ENCODE results near the gene TAF11.
"Not testable (repeated sequence)": the region's sequence is repeated elsewhere in the genome, so short reads cannot be mapped to it uniquely, and the experiment has no call there.

The TAF11 gene

DNA sequence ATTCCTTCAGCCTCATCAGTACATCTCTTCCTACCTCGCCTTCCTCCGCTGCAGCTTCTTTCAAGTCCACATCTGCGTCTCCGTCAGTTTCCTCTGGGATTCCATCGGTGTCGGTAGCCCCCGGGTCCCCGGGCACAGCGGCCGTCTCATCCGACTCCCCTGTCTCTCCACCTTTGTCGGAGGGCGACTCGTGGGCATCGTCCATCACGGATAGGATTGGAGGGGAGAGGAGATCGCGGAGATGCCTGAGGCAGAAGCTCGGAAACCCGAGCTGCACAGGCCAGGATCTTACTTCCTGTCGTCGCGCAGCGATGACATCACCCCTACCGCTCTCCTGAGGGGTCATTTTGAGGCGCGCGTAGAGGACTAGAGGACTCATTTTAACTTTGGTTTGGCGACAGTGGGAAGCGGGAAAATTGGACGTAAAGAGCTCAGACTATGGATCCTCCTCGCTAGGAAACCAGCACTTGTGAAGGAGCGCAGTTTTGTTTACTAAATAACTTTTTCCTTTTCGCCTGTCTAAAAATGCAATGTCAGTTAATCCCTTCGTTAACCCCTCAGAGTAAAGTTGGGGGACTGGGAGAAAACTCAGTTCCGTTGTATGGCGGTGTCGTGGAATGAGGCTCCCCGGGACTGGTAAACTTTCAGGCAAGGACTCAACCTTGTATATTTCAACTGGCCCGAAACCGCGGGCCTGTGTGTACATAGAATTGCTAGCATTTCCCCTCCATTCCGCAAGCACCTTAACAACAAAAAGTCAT, at the start of gene TAF11:
TSS of gene TAF11 (minus strand) at position 290 of the 761 bp plus-strand sequence. CDS start at position 205, 85 bp downstream.
- DNase-seq: peak; percentile 88 to 97 (median 95)

DNA sequence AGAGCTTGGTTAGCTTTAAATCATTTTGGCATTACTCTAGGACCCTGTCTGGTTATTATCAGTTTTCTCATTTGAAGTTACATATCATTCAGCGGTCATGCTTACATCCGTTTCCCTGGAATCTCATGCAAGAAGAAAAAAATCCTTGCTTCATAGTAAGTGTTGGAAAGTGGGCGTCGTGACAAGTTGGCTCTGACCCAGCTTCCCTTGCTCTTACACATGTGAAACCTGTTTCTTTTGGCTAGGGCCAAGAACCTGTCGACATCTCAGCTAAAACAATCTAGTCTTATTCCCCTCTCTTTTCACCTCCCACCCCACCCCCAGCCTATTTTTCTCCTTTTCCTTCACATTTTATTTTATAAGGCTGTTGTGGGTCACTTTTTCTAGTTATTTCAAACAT, 46.7 kb upstream of the TAF11 start:
- no peak for DNase-seq

DNA sequence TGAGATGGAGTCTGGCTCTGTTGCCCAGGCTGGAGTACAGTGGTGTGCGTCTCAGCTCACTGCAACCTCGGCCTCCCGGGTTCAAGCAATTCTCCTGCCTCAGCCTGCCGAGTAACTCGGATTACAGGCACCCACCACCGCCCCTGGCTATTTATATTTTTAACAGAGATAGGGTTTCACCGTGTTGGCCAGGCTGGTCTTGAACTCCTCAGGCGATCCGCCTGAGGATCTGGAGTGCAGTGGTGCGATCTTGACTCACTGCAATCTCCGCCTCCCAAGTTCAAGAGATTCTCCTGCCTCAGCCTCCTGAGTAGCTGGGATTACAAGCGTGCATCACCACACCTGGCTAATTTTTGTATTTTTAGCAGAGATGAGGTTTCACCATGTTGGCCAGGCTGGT, 44.4 kb upstream of the TAF11 start:
- not testable (repeated sequence) for DNase-seq

- no peak for DNase-seq
Observed at GRCh38 chr6:34930221-34930620, 42.4 kb upstream of the TAF11 start.

DNA sequence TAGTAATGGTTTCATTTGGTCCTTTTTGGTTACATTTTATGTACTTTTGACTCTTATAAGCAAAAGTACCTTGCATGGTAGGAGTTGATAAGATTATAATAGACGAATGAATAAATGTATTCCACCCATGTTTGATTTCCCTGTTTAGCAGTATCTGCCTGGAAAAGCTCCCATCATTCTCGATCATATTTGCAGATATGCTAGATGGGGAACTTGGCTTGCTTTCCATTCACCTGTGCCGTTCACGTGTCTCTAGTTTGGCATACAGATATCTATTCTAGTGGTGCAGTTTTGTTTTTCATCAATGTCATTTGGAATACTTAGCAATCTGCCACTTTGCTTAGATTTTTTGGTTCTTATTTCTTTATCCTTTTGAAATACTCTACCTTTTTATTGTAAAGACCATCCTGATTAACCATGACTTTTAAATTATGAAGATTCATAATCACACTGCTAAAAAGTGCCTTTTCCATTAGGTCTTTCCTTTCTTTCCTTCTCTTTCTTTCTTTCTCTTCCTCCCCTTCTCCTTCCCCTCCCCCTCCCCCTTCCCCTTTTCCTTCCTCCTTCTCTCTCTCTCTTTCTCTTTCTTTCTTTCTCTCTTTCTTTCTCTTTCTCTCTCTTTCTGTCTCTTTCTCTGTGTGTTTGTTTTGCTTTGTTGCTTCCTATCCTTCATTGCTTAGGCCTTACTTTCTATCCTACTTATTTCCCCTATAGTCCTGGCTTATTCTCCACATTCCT, 41.6 kb upstream of the TAF11 start:
- no peak for DNase-seq

DNA sequence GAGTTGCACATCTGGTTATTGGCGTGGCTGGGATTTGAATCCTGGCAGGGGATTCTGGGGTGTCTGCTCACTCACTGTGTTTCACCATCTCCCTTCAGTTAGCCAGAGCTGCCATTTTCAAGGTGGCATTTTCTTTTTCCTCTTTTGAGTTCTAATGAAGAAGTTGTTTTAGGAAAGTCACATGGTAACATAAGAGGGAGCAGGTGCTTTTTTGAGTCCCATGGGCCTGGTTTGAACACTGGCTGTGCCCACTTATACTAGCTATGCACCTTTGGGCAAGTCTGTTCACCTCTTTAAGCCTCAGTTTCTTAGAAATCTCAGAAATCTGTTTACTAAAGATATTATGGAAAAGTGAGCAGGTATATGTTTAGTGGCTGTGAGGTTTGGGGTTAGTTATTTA, 40.9 kb upstream of the TAF11 start:
- DNase-seq: peak in 1 of 3 experiments; percentile 46

GRCh38 chr6:34928220-34928619, 40.4 kb upstream of the TAF11 start:
- peak; percentile 34 to 84 (median 81) for DNase-seq

GRCh38 chr6:34926655-34927054, 38.8 kb upstream of the TAF11 start:
- DNase-seq: no peak

DNA sequence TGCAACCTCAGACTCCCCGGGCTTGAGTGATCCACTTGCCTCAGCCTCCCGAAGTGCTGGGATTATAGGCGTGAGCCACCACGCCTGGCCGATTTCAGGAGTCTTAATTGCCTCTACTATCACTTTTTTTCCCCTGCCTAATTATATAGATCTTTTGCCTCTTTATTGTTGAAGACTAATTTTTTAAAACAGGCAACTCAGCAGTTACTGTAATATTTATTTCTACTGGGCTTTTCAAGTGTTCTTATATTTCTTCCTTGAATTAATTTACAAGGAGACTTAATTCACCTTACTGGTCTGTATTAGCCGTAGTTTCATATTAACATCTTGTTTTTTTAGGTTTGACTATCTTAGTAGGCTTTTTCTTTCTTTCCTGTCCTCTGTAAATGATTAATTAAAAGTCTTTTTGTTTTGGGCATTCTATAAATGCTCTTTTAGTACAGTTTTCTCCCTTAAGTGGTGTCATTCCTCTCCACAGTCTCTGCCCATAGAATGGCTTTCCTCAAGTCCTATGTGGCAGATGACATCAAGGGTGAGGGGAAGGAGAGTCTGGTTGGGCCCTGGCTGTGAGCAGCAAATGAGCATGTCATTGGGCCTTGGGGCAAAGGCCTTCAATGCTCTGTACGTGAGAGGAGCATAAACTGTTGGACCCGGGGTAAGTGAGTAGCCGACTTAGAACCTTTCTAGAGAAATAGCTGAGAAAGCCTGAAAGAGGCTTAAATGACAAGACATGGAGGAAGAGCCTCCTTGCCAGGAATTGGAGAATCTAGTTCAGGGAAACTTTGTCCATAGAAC, 37.2 kb upstream of the TAF11 start:
- DNase-seq: no peak

GRCh38 chr6:34922177-34922663, 34.4 kb upstream of the TAF11 start:
- no peak for DNase-seq

DNA sequence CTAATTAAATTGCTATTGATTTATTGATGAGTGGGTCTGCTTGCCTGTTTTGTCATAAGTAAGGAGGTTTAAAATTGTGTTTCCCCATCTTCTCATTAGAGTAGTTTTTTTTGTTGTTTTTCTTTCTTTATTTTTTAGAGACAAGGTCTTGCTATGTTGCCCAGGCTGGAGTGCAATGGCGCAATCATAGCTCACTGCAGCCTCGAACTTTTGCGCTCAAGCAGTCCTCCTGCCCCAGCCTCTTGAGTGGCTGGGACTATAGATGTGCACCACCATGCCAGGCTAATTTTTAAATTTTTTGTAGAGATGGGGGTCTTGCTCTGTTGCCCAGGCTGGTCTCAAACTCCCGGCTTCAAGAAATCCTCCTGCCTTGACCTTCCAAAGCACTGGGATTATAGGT, 32.3 kb upstream of the TAF11 start:
- no peak for DNase-seq

DNA sequence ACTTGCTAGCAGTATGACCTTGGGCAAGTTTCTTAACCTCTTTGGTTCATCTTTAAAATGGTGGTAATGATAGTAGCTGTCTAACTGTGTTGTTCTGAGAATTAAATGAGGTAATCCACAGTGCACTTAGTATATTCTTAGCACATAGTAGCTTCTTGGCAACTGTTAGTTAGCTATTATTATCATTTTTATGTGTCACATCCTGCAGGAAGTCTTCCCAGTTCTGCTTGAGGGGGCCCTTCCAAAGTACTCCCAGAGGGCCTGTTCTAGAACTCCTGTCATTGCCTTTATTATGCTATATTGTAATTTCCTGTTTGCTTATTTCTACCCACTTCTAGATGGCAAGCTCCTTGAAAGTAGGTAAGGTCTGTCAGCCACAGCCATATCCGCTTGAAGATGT, 31.8 kb upstream of the TAF11 start:
- DNase-seq: no peak

DNA sequence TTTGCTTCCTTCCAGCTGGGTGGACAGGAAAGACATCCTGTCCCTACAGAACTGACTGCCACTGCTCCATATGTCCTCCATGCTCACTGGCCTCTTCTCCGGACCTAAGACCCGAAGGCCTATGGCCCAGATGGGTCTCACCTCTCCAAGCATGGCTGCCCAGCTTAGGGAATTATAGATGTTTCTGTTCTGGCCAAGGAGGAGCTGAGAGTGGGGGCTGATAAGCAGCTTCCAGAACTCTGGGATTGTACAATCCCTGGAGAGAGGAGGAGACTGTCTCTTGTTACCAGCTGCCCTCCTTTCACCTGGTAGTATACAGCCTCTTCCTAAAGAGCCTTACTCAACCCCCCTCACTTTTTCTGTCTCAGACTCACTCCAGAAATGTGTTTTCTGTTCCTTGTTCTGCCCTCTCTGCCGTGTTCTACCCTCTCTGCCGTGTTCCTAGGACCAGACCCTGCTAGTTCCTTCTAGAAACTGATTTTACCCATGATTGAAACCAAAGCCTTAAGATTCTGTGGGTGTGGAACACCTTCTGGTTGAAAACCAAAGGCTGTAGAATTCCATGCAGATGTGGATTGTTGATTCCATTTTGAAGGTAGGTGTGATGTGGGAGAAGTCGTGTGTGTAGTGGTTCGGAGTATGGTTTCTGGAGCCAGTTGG, 29.9 kb upstream of the TAF11 start:
- DNase-seq: no peak

GRCh38 chr6:34916348-34916967, 28.6 kb upstream of the TAF11 start:
- no peak for DNase-seq

DNA sequence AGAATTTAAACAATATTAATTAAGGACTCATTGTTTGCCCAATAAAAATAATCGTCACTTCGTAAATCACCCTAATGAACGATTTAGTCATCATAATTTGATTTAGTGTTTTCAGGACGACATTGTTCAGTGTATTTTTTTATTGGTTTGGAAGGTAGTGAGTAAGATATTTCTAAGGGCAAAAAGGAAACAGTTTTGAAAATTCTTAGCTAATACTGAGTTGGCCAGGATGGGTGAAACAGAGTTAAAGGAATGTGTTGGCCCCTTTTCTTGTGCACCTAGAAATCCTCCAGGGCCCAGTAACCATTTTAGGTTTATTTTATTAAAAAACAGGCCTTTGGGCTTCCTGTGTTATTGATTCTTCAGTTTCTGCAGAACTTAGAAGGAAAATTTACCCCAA, 26.5 kb upstream of the TAF11 start:
- DNase-seq: no peak

DNA sequence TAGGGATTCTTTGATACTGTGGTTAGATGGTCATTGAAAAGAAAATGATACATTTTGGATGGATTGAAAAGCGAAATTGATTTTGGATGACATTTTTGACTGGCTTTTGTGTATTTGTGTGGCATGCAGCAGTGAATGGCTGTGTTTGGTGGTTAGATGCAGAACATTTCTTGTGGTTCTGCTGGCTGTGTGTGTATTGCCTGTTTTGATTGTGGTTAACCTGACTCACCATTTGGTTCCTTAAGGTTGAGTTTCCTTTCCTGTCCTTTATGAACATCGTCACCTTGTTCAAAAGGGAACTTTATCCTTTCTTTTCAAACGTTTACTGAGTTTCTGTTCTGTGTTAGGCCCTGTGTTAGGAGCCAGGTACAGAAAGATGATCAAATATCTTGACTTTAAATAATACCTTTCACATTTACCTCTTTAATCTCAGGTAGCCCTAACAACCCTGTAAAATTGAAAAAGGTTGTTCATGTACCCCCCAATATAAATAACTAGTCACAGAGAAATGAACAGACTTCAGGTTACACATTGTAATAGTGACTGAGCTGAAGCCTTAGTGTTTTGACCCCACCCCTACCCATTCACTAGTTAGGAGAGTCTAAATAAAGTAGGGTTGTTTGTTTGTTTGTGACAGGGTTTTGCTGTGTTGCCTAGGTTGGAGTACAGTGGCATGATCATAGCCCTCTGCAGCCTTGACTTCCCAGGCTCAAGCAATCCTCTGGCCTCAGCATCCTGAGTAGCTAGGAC, 25.0 kb upstream of the TAF11 start:
- DNase-seq: no peak

DNA sequence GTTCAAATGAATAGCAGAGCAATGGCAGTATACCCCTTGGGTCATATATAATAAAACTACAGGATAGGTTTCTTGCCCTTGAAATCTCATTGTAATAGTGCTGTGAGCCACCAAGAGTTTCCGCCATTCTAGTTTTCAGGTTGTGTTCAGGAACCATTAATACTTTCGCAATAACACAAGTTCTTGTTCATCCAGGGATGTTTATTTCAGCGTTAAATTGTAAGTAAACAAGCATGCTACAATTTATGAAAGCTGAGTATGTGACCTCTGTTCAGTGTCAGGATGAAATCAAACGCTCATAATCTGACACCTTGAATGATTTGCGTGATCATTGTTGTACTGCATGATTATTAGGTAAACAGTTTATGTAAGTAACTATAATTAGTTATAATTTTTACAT, 24.0 kb upstream of the TAF11 start:
- DNase-seq: peak in 1 of 3 experiments; percentile 56

DNA sequence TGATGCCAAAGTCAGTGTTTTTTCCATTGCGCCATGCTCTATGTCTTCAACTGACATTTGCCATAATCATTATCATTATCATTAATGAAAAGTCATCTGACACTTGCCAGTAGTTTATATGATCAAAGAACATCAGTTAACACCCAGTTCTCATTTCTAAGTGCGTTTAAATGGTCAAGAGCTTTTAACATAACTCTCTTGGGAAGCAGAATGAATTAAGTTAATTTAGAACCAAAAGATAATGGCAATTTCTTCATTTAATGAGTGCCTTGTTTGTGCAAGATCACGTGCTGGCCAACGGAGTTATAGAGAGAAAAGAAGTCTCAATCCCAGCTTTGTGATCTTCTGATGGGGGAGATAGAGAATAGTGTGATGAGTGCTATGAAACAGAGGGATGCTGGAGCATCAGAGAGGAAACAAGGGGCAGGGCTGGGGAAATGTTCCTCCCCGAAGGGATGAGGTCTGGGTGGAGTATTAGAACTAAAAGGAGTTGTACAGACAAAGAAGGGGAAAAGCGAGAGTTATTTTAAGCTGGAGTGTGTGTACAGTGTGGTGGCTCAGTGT, 21.6 kb upstream of the TAF11 start:
- DNase-seq: peak in 1 of 3 experiments; percentile 4

GRCh38 chr6:34908194-34908593, 20.4 kb upstream of the TAF11 start:
- no peak for DNase-seq

- DNase-seq: no peak
Observed at GRCh38 chr6:34906826-34907225, 19.0 kb upstream of the TAF11 start.

DNA sequence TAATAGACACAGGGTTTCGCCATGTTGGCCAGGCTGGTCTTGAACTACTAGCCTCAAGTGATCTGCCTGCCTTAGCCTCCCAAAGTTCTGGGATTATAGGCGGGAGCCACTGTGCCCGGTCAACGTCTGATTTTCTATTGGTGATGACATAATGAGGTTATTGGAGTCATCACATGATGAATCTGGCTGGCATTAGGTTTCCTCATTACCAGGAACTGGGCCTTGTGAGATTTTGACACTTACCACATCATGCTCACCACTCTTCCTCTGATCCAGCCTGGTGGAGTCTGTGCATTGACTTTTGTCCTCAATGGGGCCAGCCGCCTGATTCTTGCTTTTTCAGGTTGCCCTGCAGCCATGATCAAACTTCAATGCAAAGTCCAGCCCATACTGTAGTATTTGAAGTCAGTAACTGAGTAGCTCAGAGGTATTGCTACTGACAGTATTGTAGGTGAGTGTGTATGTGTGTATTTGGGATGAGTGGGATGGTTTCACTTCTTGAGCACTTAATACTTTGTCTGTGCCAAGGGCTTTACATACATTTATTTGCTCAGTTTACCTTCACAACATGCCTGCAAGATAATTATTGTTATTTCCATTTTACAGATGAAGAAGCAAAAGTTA, 17.3 kb upstream of the TAF11 start:
- no peak for DNase-seq
